Measurements from ENCODE around the gene MIA3. TPM values are rescaled to one million over a fixed set of nuclear protein-coding genes. Genes with fewer than 3 reads are reported as not detected.

MIA3 gene
- total and polyA plus RNA-seq, 9 of the 15 experiments (the other 6 are each of a cell fraction or from before 2014, with no cell fraction given), result 21.6 to 89.4 (median 40.8) TPM

DNA sequence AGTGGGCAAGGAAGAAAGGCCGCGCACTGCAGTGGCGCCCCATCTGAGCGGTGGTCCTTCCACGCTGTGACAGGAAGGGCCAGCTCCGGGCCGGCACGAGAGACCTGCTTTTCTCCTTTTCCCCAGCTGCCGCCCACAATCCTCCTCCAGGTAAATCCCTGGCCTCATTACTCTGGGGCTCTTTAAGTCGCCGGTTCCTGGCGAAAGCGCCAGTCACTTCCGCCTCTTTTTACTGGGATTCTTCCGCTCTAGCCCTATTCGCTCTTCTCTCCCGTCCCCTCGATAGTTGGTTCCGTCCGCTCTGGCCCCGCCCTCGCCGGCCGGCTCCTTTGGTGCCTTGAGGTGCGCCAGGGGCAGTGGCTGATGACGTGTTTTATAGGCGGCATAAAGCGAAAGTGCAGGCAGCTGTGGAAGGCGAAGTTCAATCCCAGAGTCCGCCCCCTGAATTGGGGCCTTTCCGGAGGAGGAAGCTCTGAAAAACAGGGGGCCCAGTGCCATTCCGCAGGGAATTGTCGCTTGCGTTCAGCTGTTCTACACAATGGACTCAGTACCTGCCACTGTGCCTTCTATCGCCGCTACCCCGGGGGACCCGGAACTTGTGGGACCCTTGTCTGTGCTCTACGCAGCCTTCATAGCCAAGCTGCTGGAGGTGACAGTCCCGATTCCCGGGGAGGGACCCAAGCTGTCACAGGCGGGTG lies 26.2 kb downstream of the MIA3 start:
- Histone ChIP-seq H3K9ac (ENCODE audit: insufficient read depth in 1 of 2, low read depth in 2 of 2, low read length in 2 of 2) (peak overlapping the region; percentile 85 to 97), H3K4me1 (replicated peaks in 1 of 2; ENCODE audit: control insufficient read depth in 2 of 2, insufficient read depth in 2 of 2, low read length in 2 of 2) (no peaks in the 10 kb centered on the region; a peak in 2 of 5 replicates), H3K4me3 (peak overlapping the region; percentile 88), H2AFZ (ENCODE audit: low read depth, low read length) (peak overlapping the region; percentile 92), H3K36me3 (ENCODE audit: control insufficient read depth, insufficient read depth, low read length) (peaks cover 54% of the 10 kb centered on the region; the same call in 2 of the 3 replicates), H3K9me3 (replicated peaks; ENCODE audit: control insufficient read depth, insufficient read depth, low read depth, low read length) (no peaks in the 10 kb centered on the region), H3K27me3 (ENCODE audit: control insufficient read depth in 2 of 2, insufficient read depth in 2 of 2, low read length in 2 of 2) (no peaks in the 10 kb centered on the region), H3K4me2 (ENCODE audit: insufficient read depth, low read length) (peak overlapping the region; percentile 99), H3K27ac (ENCODE audit: extremely low read depth, low read depth, low read length) (peak overlapping the region; percentile 88), H3K79me2 (ENCODE audit: control insufficient read depth, insufficient read depth, low read length) (peaks cover 23% of the 10 kb centered on the region), H4K20me1 (replicated peaks; ENCODE audit: control insufficient read depth, insufficient read depth, low read length) (no peaks in the 10 kb centered on the region), H3K9me1 (ENCODE audit: control insufficient read depth, insufficient read depth, low read length) (no peaks in the 10 kb centered on the region)
- CTCF ChIA-PET (ENCODE audit: low intra/inter-chr PET ratio), result no interaction called here
- POLR2A ChIA-PET, result interaction anchor here (1.0 to 2.5 kb wide), 7 partner anchors 9 to 181 kb away, joined by 4 to 20 read pairs (median 5); partner anchors contain the start of gene TAF1A
- in situ Hi-C loops (cut with MboI), result no loop called here
- WGBS (ENCODE audit: insufficient coverage, low coverage, missing lambda C conversion rate), result under 1% methylated on average over 42 of the region's 42 CpGs
- no TSS peak for BruUV-seq (replicated peaks)
- intact Hi-C loops (cut with micrococcal nuclease), result loop anchor here (1.0 to 5.0 kb wide), 4 partner anchors 25 to 438 kb away; partner anchors contain the start of genes AIDA, BROX and MIA3
- ATAC-seq (peak; percentile 97), DNase-seq (ENCODE audit: extremely low read depth in 1 of 4, low spot score in 3 of 4) (peak; percentile 95 to 100 (median 96)), FAIRE-seq (peak; percentile 98)
- TF ChIP-seq MAZ (CRISPR knock-in tag; conservative IDR thresholded peaks at IDR 0.05 in 1 of 2, IDR thresholded peaks at IDR 0.05 in 1 of 2) (peak; percentile 72 to 92), SREBF1 (IDR thresholded peaks at IDR 0.05; ENCODE audit: borderline replicate concordance, low read depth, low read length) (peak; percentile 79; the same call in 1 of the 2 replicates), HNRNPLL (IDR thresholded peaks at IDR 0.05; ENCODE audit: low read depth, low read length, poor library complexity, severe bottlenecking) (peak; percentile 86), MED1 (CRISPR knock-in tag; IDR thresholded peaks at IDR 0.05; ENCODE audit: borderline replicate concordance) (no peak), HNRNPL (IDR thresholded peaks at IDR 0.05; ENCODE audit: low read depth, low read length) (no peak), EWSR1 (IDR thresholded peaks at IDR 0.05; ENCODE audit: borderline replicate concordance, low read depth, partially characterized antibody) (no peak), U2AF2 (optimal IDR thresholded peaks at IDR 0.05; ENCODE audit: low read depth, low read length) (no peak), L3MBTL2 (IDR thresholded peaks at IDR 0.05) (peak; percentile 63), NR4A1 (CRISPR knock-in tag; IDR thresholded peaks at IDR 0.05) (0 out of 2 replicates have a peak, but pooled peaks have one; percentile 14), NR4A1 (tag; IDR thresholded peaks at IDR 0.05) (no peak), ELF2 (CRISPR knock-in tag; IDR thresholded peaks at IDR 0.05) (peak; percentile 89), HCFC1 (IDR thresholded peaks at IDR 0.05; ENCODE audit: low read depth, low read length) (peak; percentile 86), ZNF146 (CRISPR knock-in tag; IDR thresholded peaks at IDR 0.05; ENCODE audit: unreplicated experiment) (no peak), NCOR1 (IDR thresholded peaks at IDR 0.05) (no peak), STAT5B (CRISPR knock-in tag; IDR thresholded peaks at IDR 0.05) (no peak)
- TF ChIP-seq, protein P1, sequence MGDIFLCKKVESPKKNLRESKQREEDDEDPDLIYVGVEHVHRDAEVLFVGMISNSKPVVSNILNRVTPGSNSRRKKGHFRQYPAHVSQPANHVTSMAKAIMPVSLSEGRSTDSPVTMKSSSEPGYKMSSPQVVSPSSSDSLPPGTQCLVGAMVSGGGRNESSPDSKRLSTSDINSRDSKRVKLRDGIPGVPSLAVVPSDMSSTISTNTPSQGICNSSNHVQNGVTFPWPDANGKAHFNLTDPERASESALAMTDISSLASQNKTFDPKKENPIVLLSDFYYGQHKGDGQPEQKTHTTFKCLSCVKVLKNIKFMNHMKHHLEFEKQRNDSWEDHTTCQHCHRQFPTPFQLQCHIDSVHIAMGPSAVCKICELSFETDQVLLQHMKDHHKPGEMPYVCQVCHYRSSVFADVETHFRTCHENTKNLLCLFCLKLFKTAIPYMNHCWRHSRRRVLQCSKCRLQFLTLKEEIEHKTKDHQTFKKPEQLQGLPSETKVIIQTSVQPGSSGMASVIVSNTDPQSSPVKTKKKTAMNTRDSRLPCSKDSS (IDR thresholded peaks at IDR 0.05; ENCODE audit: low read depth, partially characterized antibody), result no peak
- TF ChIP-seq, protein P2, sequence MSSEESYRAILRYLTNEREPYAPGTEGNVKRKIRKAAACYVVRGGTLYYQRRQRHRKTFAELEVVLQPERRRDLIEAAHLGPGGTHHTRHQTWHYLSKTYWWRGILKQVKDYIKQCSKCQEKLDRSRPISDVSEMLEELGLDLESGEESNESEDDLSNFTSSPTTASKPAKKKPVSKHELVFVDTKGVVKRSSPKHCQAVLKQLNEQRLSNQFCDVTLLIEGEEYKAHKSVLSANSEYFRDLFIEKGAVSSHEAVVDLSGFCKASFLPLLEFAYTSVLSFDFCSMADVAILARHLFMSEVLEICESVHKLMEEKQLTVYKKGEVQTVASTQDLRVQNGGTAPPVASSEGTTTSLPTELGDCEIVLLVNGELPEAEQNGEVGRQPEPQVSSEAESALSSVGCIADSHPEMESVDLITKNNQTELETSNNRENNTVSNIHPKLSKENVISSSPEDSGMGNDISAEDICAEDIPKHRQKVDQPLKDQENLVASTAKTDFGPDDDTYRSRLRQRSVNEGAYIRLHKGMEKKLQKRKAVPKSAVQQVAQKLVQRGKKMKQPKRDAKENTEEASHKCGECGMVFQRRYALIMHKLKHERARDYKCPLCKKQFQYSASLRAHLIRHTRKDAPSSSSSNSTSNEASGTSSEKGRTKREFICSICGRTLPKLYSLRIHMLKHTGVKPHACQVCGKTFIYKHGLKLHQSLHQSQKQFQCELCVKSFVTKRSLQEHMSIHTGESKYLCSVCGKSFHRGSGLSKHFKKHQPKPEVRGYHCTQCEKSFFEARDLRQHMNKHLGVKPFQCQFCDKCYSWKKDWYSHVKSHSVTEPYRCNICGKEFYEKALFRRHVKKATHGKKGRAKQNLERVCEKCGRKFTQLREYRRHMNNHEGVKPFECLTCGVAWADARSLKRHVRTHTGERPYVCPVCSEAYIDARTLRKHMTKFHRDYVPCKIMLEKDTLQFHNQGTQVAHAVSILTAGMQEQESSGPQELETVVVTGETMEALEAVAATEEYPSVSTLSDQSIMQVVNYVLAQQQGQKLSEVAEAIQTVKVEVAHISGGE (CRISPR knock-in tag; IDR thresholded peaks at IDR 0.05), result peak in 1 of 3 experiments; percentile 88; a peak in 2 of 6 replicates
